ENCODE measurements around the gene PIGV. TPM values are rescaled to one million over a fixed set of nuclear protein-coding genes. Genes with fewer than 3 reads are reported as not detected.

Gene PIGV
- total and polyA plus RNA-seq, 2 donors, result 9.4 to 10.6 TPM

DNA sequence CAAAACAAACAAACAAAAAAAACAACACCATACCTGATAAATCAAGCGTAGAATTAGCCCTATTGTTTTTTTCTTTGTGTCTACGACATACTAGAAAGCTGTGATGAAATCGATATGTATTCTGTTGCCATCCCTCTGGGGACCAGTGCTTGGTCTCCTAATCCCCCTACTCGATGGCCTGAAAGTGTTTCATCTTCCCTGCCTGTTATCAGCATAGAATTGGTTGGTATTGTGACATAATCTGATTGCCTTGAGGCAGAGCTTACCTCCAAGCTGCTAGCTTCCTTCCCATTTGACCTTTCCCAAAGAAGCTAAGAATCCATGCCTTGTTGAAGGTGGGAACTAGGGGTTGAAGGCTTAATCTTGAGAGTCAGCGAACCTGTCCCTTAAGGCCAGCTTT is 40.7 kb upstream of the PIGV start:
- H3K27ac ChIP-seq (ENCODE audit: low read depth in 1 of 2, low read length in 1 of 2), result peak overlapping the region in 1 of 2 donors; percentile 37
- DNase-seq (ENCODE audit: low read depth in 6 of 9, low spot score in 9 of 9), result no peak
- 97% methylated on average over 5 of the region's 5 CpGs for WGBS
- H3K4me1 ChIP-seq (ENCODE audit: control insufficient read depth in 2 of 2, insufficient read depth in 2 of 2, low read length in 2 of 2), result peaks cover 17 to 28% of the 10 kb centered on the region in 2 donors
- no peaks in the 10 kb centered on the region for H3K9me3 ChIP-seq (ENCODE audit: control insufficient read depth in 2 of 2, insufficient read depth in 1 of 2, low read length in 1 of 2)
- H3K4me3 ChIP-seq (ENCODE audit: low read length in 2 of 2), result no peak overlapping the region
- no peaks in the 10 kb centered on the region for H3K27me3 ChIP-seq (ENCODE audit: control insufficient read depth in 2 of 2, insufficient read depth in 1 of 2, low read length in 1 of 2)
- H3K36me3 ChIP-seq (ENCODE audit: control insufficient read depth in 2 of 2, insufficient read depth in 2 of 2, low read length in 1 of 2), result peaks cover 35 to 94% of the 10 kb centered on the region in 2 donors

DNA sequence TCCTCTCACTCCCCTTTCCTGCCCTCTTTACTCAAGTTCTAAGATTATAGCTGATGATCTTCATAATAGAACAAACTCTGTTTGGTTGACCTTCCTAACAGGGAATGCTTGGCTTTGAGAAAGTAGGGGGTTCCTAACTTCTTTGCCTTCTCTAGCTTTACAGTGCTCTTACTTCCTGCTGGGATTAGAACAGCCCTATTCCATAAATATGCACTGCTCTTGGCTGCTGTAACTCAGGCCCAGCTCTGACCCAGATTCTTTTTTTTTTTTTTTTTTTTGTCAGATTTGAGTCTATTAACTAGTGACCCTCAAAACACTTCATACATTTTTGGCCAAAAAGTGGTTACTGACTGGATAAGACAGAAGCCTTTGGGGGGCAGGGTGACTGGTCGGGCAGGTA is 39.4 kb upstream of the PIGV start:
- Histone ChIP-seq H3K4me3 (ENCODE audit: low read length in 2 of 2) (no peak overlapping the region), H3K4me1 (ENCODE audit: control insufficient read depth in 2 of 2, insufficient read depth in 2 of 2, low read length in 2 of 2) (peaks cover 14 to 19% of the 10 kb centered on the region in 2 donors), H3K27me3 (ENCODE audit: control insufficient read depth in 2 of 2, insufficient read depth in 1 of 2, low read length in 1 of 2) (no peaks in the 10 kb centered on the region), H3K27ac (ENCODE audit: low read depth in 1 of 2, low read length in 1 of 2) (no peak overlapping the region), H3K9me3 (ENCODE audit: control insufficient read depth in 2 of 2, insufficient read depth in 1 of 2, low read length in 1 of 2) (no peaks in the 10 kb centered on the region), H3K36me3 (ENCODE audit: control insufficient read depth in 2 of 2, insufficient read depth in 2 of 2, low read length in 1 of 2) (peaks cover 42 to 94% of the 10 kb centered on the region in 2 donors)
- DNase-seq (ENCODE audit: low read depth in 6 of 9, low spot score in 9 of 9), result no peak
- WGBS, result 96% methylated on average over 1 of the region's 1 CpG

DNA sequence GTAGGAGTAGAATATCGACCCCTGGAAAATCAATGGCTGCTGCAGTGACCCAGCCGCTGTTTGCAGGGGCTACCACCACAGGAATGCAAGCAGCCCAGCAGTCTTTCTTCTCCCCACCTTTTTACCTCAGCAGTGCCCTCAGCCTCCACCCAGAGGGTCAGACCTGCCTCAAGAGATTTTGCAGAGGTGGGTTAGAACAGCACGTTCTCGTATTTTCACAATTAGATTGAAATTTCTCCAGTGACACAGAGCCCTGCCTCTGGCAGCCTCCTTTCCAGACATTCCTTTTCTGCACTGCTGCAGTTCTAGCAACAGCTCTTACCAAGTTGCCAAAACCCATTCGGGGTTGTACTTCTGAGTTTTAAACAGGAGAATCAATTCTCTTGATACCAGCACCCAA is 38.3 kb upstream of the PIGV start:
- no peaks in the 10 kb centered on the region for H3K27me3 ChIP-seq (ENCODE audit: control insufficient read depth in 2 of 2, insufficient read depth in 1 of 2, low read length in 1 of 2)
- H3K4me1 ChIP-seq (ENCODE audit: control insufficient read depth in 2 of 2, insufficient read depth in 2 of 2, low read length in 2 of 2), result peaks cover 8% of the 10 kb centered on the region in 2 donors
- H3K27ac ChIP-seq (ENCODE audit: low read depth in 1 of 2, low read length in 1 of 2), result no peak overlapping the region
- H3K36me3 ChIP-seq (ENCODE audit: control insufficient read depth in 2 of 2, insufficient read depth in 2 of 2, low read length in 1 of 2), result peaks cover 52 to 99% of the 10 kb centered on the region in 2 donors
- no peaks in the 10 kb centered on the region for H3K9me3 ChIP-seq (ENCODE audit: control insufficient read depth in 2 of 2, insufficient read depth in 1 of 2, low read length in 1 of 2)
- no peak overlapping the region for H3K4me3 ChIP-seq (ENCODE audit: low read length in 2 of 2)
- 97% methylated on average over 5 of the region's 5 CpGs for WGBS
- DNase-seq (ENCODE audit: low read depth in 6 of 9, low spot score in 9 of 9), result no peak

DNA sequence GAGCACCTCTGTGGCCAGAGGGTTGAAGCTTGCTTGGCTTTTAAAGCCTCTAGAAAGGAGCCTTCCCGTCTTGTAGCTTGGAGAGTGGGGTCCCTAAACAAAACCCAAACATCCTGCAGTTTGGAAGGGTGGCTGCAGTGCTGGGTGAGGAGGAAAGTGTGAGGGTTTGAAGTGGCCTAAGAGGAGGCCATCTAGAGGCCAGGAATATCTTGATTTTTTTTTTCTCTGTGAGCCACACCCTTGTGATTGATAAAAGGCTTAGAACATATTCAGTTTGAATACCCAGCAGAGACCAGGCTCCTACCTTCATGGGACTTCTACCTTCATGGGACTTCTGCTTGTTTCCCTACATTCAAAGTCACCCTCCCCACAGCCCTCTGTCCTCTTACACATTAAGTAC is 37.3 kb upstream of the PIGV start:
- H3K4me1 ChIP-seq (ENCODE audit: control insufficient read depth in 2 of 2, insufficient read depth in 2 of 2, low read length in 2 of 2), result no peaks in the 10 kb centered on the region
- no peak overlapping the region for H3K4me3 ChIP-seq (ENCODE audit: low read length in 2 of 2)
- 97% methylated on average over 1 of the region's 1 CpG for WGBS
- peaks cover 58 to 98% of the 10 kb centered on the region in 2 donors for H3K36me3 ChIP-seq (ENCODE audit: control insufficient read depth in 2 of 2, insufficient read depth in 2 of 2, low read length in 1 of 2)
- H3K27me3 ChIP-seq (ENCODE audit: control insufficient read depth in 2 of 2, insufficient read depth in 1 of 2, low read length in 1 of 2), result no peaks in the 10 kb centered on the region
- H3K27ac ChIP-seq (ENCODE audit: low read depth in 1 of 2, low read length in 1 of 2), result no peak overlapping the region
- H3K9me3 ChIP-seq (ENCODE audit: control insufficient read depth in 2 of 2, insufficient read depth in 1 of 2, low read length in 1 of 2), result no peaks in the 10 kb centered on the region
- DNase-seq (ENCODE audit: low read depth in 6 of 9, low spot score in 9 of 9), result no peak

DNA sequence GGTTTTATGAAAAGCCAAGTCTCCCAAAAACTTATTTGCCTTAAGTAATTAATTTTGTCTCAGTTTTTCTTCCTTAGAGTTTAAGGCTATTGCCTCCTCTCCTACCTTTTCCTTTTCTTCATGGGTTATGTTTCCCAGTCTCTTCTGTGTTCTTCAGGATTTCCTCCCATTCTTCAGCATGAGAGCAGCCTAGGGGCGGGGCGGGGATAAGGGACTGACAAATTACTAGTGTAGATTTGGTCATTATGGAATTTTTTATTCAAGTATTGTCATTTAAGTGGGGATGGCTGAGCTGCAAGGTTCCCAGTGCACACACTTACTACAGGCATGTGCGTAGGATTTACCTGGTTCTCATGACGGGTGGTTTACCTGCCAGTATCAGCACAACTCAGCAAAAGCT is 35.2 kb upstream of the PIGV start:
- Histone ChIP-seq H3K4me1 (ENCODE audit: control insufficient read depth in 2 of 2, insufficient read depth in 2 of 2, low read length in 2 of 2) (no peaks in the 10 kb centered on the region), H3K36me3 (ENCODE audit: control insufficient read depth in 2 of 2, insufficient read depth in 2 of 2, low read length in 1 of 2) (peaks cover 64 to 94% of the 10 kb centered on the region in 2 donors), H3K4me3 (ENCODE audit: low read length in 2 of 2) (no peak overlapping the region), H3K27ac (ENCODE audit: low read depth in 1 of 2, low read length in 1 of 2) (no peak overlapping the region), H3K9me3 (ENCODE audit: control insufficient read depth in 2 of 2, insufficient read depth in 1 of 2, low read length in 1 of 2) (no peaks in the 10 kb centered on the region), H3K27me3 (ENCODE audit: control insufficient read depth in 2 of 2, insufficient read depth in 1 of 2, low read length in 1 of 2) (no peaks in the 10 kb centered on the region)
- DNase-seq (ENCODE audit: low read depth in 6 of 9, low spot score in 9 of 9), result no peak
- 99% methylated on average over 4 of the region's 4 CpGs for WGBS

DNA sequence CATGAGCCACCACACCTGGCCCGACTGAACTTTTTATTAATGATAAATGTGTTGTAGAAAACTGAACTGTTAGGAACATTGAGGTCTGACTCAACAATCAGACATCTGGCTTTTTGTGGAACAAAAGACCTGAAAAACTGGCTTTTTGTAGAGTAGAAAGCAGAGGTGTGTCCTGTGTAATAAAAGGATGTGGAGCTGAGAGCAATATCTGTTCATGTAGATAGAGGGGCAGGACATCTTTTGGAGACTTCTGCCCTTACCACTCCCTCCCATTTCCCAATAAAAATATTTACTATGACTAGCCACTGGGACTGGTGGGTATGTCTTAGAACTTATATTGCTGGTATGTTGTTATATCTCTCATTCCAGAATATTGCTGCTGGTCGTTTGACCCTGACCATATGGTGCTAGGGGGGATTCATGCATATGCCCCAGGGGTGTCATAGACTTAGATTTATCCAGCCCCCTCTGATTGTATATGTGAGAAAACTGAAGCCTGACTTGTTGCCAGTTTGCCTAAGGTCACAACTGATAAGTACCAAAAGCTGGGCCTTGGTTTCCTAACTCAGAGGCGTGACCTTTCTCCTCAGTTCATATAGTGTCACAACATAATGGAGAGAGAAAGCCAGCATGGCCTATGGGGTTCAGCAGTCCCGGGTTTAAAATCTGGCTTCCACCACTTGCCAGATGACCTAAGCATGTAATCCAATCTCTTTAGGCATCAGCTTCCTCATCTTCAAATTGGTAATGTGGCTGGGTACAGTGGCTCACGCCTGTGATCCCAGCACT is 33.5 kb upstream of the PIGV start:
- Histone ChIP-seq H3K27me3 (ENCODE audit: control insufficient read depth in 2 of 2, insufficient read depth in 1 of 2, low read length in 1 of 2) (no peaks in the 10 kb centered on the region), H3K4me1 (ENCODE audit: control insufficient read depth in 2 of 2, insufficient read depth in 2 of 2, low read length in 2 of 2) (no peaks in the 10 kb centered on the region), H3K9me3 (ENCODE audit: control insufficient read depth in 2 of 2, insufficient read depth in 1 of 2, low read length in 1 of 2) (no peaks in the 10 kb centered on the region), H3K36me3 (ENCODE audit: control insufficient read depth in 2 of 2, insufficient read depth in 2 of 2, low read length in 1 of 2) (peaks cover 73 to 95% of the 10 kb centered on the region in 2 donors), H3K4me3 (ENCODE audit: low read length in 2 of 2) (no peak overlapping the region), H3K27ac (ENCODE audit: low read depth in 1 of 2, low read length in 1 of 2) (no peak overlapping the region)
- no peak for DNase-seq (ENCODE audit: low read depth in 6 of 9, low spot score in 9 of 9)
- WGBS, result 96% methylated on average over 5 of the region's 5 CpGs

DNA sequence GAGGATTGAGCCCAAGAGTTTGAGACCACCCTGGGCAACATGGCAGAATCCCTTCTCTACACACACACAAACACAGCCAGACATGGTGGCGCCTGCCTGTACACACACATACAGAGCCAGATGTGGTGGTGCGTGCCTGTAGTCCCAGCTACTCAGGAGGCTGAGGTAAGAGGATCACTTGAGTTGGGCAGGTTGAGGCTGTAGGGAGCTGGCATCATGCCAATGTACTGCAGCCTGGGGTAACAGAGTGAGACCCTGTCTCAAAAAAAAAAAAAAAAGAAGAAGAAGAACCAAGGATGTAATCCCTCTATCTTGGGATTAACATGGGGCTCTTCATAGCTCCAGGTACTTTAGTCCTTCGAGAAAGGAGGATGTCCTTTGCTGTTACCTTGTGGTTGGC is 29.4 kb upstream of the PIGV start:
- no peaks in the 10 kb centered on the region for H3K27me3 ChIP-seq (ENCODE audit: control insufficient read depth in 2 of 2, insufficient read depth in 1 of 2, low read length in 1 of 2)
- no peak overlapping the region for H3K4me3 ChIP-seq (ENCODE audit: low read length in 2 of 2)
- H3K4me1 ChIP-seq (ENCODE audit: control insufficient read depth in 2 of 2, insufficient read depth in 2 of 2, low read length in 2 of 2), result no peaks in the 10 kb centered on the region
- DNase-seq (ENCODE audit: low read depth in 6 of 9, low spot score in 9 of 9), result no peak
- no peaks in the 10 kb centered on the region for H3K9me3 ChIP-seq (ENCODE audit: control insufficient read depth in 2 of 2, insufficient read depth in 1 of 2, low read length in 1 of 2)
- no peak overlapping the region for H3K27ac ChIP-seq (ENCODE audit: low read depth in 1 of 2, low read length in 1 of 2)
- over 99% methylated on average over 3 of the region's 3 CpGs for WGBS
- peaks cover 80 to 95% of the 10 kb centered on the region in 2 donors for H3K36me3 ChIP-seq (ENCODE audit: control insufficient read depth in 2 of 2, insufficient read depth in 2 of 2, low read length in 1 of 2)

DNA sequence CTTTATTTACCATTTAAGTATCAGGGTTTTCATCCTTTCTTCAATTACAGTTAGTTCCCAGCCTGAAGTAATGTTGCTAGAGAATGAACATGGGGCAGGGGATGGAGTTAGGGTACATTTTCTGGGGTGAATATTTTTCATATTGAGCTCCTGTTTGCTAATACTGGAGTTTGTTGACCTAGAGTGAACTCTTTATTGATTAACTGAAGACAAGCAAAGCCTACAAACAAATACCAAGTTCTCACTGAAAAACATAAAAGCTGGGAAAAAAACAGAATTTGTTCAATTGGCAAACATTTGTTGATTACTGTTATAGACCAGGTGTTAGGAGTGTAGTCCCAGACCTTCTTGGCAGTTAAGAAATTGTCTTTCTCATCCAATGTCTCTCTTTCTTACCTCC is 28.2 kb upstream of the PIGV start:
- Histone ChIP-seq H3K4me1 (ENCODE audit: control insufficient read depth in 2 of 2, insufficient read depth in 2 of 2, low read length in 2 of 2) (no peaks in the 10 kb centered on the region), H3K9me3 (ENCODE audit: control insufficient read depth in 2 of 2, insufficient read depth in 1 of 2, low read length in 1 of 2) (no peaks in the 10 kb centered on the region), H3K27me3 (ENCODE audit: control insufficient read depth in 2 of 2, insufficient read depth in 1 of 2, low read length in 1 of 2) (no peaks in the 10 kb centered on the region), H3K27ac (ENCODE audit: low read depth in 1 of 2, low read length in 1 of 2) (no peak overlapping the region), H3K36me3 (ENCODE audit: control insufficient read depth in 2 of 2, insufficient read depth in 2 of 2, low read length in 1 of 2) (peaks cover 80 to 95% of the 10 kb centered on the region in 2 donors), H3K4me3 (ENCODE audit: low read length in 2 of 2) (no peak overlapping the region)
- DNase-seq (ENCODE audit: low read depth in 6 of 9, low spot score in 9 of 9), result no peak

DNA sequence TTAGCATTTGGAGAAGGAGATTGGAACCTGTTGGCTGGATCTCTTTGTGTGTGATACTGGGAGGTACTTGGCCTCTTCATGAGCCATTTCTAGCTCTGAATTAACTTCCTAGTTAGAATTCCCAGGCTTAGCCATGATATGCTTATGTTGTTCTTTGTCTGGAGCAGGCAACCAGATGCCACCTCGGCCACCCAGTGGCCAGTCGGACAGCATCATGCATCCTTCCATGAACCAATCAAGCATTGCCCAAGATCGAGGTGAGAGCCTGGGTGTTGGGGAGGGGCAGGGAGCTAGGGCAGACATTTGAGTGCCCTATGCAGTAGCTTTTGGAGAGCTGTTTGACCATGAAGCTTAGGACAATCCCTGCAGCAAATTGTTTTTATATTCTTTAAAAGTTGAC is 26.5 kb upstream of the PIGV start:
- H3K9me3 ChIP-seq (ENCODE audit: control insufficient read depth in 2 of 2, insufficient read depth in 1 of 2, low read length in 1 of 2), result no peaks in the 10 kb centered on the region
- no peak overlapping the region for H3K4me3 ChIP-seq (ENCODE audit: low read length in 2 of 2)
- H3K36me3 ChIP-seq (ENCODE audit: control insufficient read depth in 2 of 2, insufficient read depth in 2 of 2, low read length in 1 of 2), result peaks cover 84 to 97% of the 10 kb centered on the region in 2 donors
- no peaks in the 10 kb centered on the region for H3K4me1 ChIP-seq (ENCODE audit: control insufficient read depth in 2 of 2, insufficient read depth in 2 of 2, low read length in 2 of 2)
- 98% methylated on average over 3 of the region's 3 CpGs for WGBS
- no peak overlapping the region for H3K27ac ChIP-seq (ENCODE audit: low read depth in 1 of 2, low read length in 1 of 2)
- no peaks in the 10 kb centered on the region for H3K27me3 ChIP-seq (ENCODE audit: control insufficient read depth in 2 of 2, insufficient read depth in 1 of 2, low read length in 1 of 2)
- no peak for DNase-seq (ENCODE audit: low read depth in 6 of 9, low spot score in 9 of 9)
